ENCODE data around the gene UNC13A. TPM values are rescaled to one million over a fixed set of nuclear protein-coding genes. Genes with fewer than 3 reads are reported as not detected.

UNC13A gene
- total RNA-seq, 1 experiment from 2014 or later = 0.21 TPM

- no peaks in the 10 kb centered on the region for H3K4me1 Mint-ChIP-seq (ENCODE audit: insufficient read depth, unreplicated experiment)
- no peak for DNase-seq (ENCODE audit: unreplicated experiment)
- no TSS peak for BruUV-seq (replicated peaks)
- peaks cover 6% of the 10 kb centered on the region for H3K9me3 Mint-ChIP-seq (ENCODE audit: unreplicated experiment)
- no peak overlapping the region for H3K27ac Mint-ChIP-seq (ENCODE audit: low read depth, unreplicated experiment)
- H3K27me3 Mint-ChIP-seq (ENCODE audit: insufficient read depth, unreplicated experiment) = no peaks in the 10 kb centered on the region
- H3K36me3 Mint-ChIP-seq (ENCODE audit: insufficient read depth, unreplicated experiment) = no peaks in the 10 kb centered on the region
- no peak overlapping the region for H3K4me3 Mint-ChIP-seq (ENCODE audit: unreplicated experiment)
- intact Hi-C loops (cut with micrococcal nuclease) = no loop called here
- no peak for TF ChIP-seq CTCF (IDR thresholded peaks at IDR 0.05; ENCODE audit: unreplicated experiment)
- ChIA-PET CTCF (interaction anchor here (0.6 to 0.8 kb wide), 3 partner anchors 20 to 447 kb away, joined by 3 to 4 read pairs (median 4); no protein-coding TSS in a partner anchor), POLR2A (no interaction called here)
These were observed 60.2 kb downstream of the UNC13A start for GRCh38 chr19:17627921-17628320.

GRCh38 chr19:17627161-17627560 lies 61.0 kb downstream of the UNC13A start:
- POLR2A ChIA-PET = interaction anchor here (0.6 kb wide), 1 partner anchor 19 kb away, joined by 3 read pairs; no protein-coding TSS in a partner anchor
- H3K27me3 Mint-ChIP-seq (ENCODE audit: insufficient read depth, unreplicated experiment) = no peaks in the 10 kb centered on the region

GRCh38 chr19:17626456-17627015 lies 61.6 kb downstream of the UNC13A start:
- POLR2A ChIA-PET = no interaction called here
- no peak overlapping the region for H3K27ac Mint-ChIP-seq (ENCODE audit: low read depth, unreplicated experiment)

More at GRCh38 chr19:17627161-17627560, 61.0 kb downstream of the UNC13A start:
- Mint-ChIP-seq H3K4me3 (ENCODE audit: unreplicated experiment) (no peak overlapping the region), H3K4me1 (ENCODE audit: insufficient read depth, unreplicated experiment) (no peaks in the 10 kb centered on the region), H3K36me3 (ENCODE audit: insufficient read depth, unreplicated experiment) (no peaks in the 10 kb centered on the region), H3K9me3 (ENCODE audit: unreplicated experiment) (peaks cover 7% of the 10 kb centered on the region), H3K27ac (ENCODE audit: low read depth, unreplicated experiment) (no peak overlapping the region)
- no peak for TF ChIP-seq CTCF (IDR thresholded peaks at IDR 0.05; ENCODE audit: unreplicated experiment)
- intact Hi-C loops (cut with micrococcal nuclease) = no loop called here
- DNase-seq (ENCODE audit: unreplicated experiment) = no peak
- BruUV-seq (replicated peaks) = no TSS peak
- CTCF ChIA-PET = interaction anchor here (0.6 kb wide), 2 partner anchors 31 to 448 kb away, joined by 3 read pairs; no protein-coding TSS in a partner anchor

GRCh38 chr19:17625980-17626379 lies 62.2 kb downstream of the UNC13A start:
- Mint-ChIP-seq H3K36me3 (ENCODE audit: insufficient read depth, unreplicated experiment) (no peaks in the 10 kb centered on the region), H3K4me3 (ENCODE audit: unreplicated experiment) (no peak overlapping the region), H3K27ac (ENCODE audit: low read depth, unreplicated experiment) (no peak overlapping the region), H3K4me1 (ENCODE audit: insufficient read depth, unreplicated experiment) (no peaks in the 10 kb centered on the region), H3K9me3 (ENCODE audit: unreplicated experiment) (peaks cover 19% of the 10 kb centered on the region), H3K27me3 (ENCODE audit: insufficient read depth, unreplicated experiment) (no peaks in the 10 kb centered on the region)
- BruUV-seq (replicated peaks) = no TSS peak
- intact Hi-C loops (cut with micrococcal nuclease) = no loop called here
- no peak for DNase-seq (ENCODE audit: unreplicated experiment)
- POLR2A ChIA-PET = no interaction called here
- TF ChIP-seq CTCF (IDR thresholded peaks at IDR 0.05; ENCODE audit: unreplicated experiment) = no peak
- CTCF ChIA-PET = no interaction called here

More at GRCh38 chr19:17626456-17627015, 61.6 kb downstream of the UNC13A start:
- intact Hi-C loops (cut with micrococcal nuclease) = no loop called here
- DNase-seq (ENCODE audit: unreplicated experiment) = no peak
- peaks cover 13% of the 10 kb centered on the region for H3K9me3 Mint-ChIP-seq (ENCODE audit: unreplicated experiment)
- H3K4me1 Mint-ChIP-seq (ENCODE audit: insufficient read depth, unreplicated experiment) = no peaks in the 10 kb centered on the region
- BruUV-seq (replicated peaks) = no TSS peak
- H3K36me3 Mint-ChIP-seq (ENCODE audit: insufficient read depth, unreplicated experiment) = no peaks in the 10 kb centered on the region
- H3K4me3 Mint-ChIP-seq (ENCODE audit: unreplicated experiment) = no peak overlapping the region
- no peaks in the 10 kb centered on the region for H3K27me3 Mint-ChIP-seq (ENCODE audit: insufficient read depth, unreplicated experiment)
- CTCF ChIA-PET = no interaction called here
- TF ChIP-seq CTCF (IDR thresholded peaks at IDR 0.05; ENCODE audit: unreplicated experiment) = no peak
